Measurements from ENCODE around the gene SPRYD3.

The SPRYD3 gene

GRCh38 chr12:53122961-53123468 lies 43.8 kb upstream of the SPRYD3 start:
- TF ChIP-seq TCF12 (IDR thresholded peaks at IDR 0.05; ENCODE audit: low read depth) (no peak), FOXM1 (IDR thresholded peaks at IDR 0.05; ENCODE audit: borderline replicate concordance, low read depth) (no peak), YY1 (IDR thresholded peaks at IDR 0.05; ENCODE audit: low read depth) (no peak)

- no peak for TF ChIP-seq TCF12 (IDR thresholded peaks at IDR 0.05; ENCODE audit: low read depth)
- no peak for TF ChIP-seq EGR1 (IDR thresholded peaks at IDR 0.05)
- no peak for TF ChIP-seq RAD21 (IDR thresholded peaks at IDR 0.05; ENCODE audit: low read depth)
- TF ChIP-seq FOXM1 (IDR thresholded peaks at IDR 0.05; ENCODE audit: borderline replicate concordance, low read depth): no peak
- no peak for TF ChIP-seq TEAD4 (IDR thresholded peaks at IDR 0.05)
- TF ChIP-seq ZBTB7A (IDR thresholded peaks at IDR 0.05; ENCODE audit: low read depth): no peak
- TF ChIP-seq, protein P1, sequence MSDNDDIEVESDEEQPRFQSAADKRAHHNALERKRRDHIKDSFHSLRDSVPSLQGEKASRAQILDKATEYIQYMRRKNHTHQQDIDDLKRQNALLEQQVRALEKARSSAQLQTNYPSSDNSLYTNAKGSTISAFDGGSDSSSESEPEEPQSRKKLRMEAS (IDR thresholded peaks at IDR 0.05): no peak
Measured at GRCh38 chr12:53120685-53121525, 41.7 kb upstream of the SPRYD3 start.

DNA sequence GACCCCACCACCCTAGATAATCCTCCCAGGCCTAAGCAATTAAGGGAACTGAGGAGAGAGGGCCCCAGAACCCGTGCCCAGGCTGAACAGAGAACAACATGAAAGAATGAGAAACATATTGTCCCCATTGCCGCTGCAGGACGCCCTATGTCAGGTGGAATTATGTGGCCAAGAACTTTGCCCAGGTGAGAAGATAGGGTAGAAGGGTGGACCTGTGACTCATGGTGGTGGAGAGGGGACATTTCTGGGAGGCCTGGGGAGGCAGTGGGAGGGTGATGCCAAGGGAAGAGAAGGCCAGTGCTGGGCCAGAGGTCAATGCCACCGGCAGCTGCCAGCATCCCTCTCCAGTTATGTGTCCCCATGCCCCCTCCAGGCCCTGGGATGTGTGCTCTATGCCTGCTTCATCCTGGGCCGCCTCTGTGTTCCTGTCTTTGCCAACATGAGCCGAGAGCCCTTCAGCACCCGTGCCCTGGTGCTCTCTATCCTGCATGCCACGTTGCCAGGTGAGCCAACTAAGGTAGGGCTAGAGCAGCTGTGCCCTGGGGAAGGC lies 39.6 kb upstream of the SPRYD3 start:
- no peak for TF ChIP-seq RAD21 (IDR thresholded peaks at IDR 0.05; ENCODE audit: low read depth)
- TF ChIP-seq EP300 (IDR thresholded peaks at IDR 0.05; ENCODE audit: borderline replicate concordance): no peak
- TF ChIP-seq YY1 (IDR thresholded peaks at IDR 0.05; ENCODE audit: low read depth): no peak
- TF ChIP-seq NFIC (IDR thresholded peaks at IDR 0.05): no peak
- no peak for TF ChIP-seq CREB1 (IDR thresholded peaks at IDR 0.05; ENCODE audit: low read depth)
- no peak for TF ChIP-seq TCF12 (IDR thresholded peaks at IDR 0.05; ENCODE audit: low read depth)
- TF ChIP-seq ZBTB7A (IDR thresholded peaks at IDR 0.05; ENCODE audit: low read depth): no peak
- TF ChIP-seq EGR1 (IDR thresholded peaks at IDR 0.05): no peak
- TF ChIP-seq FOXM1 (IDR thresholded peaks at IDR 0.05; ENCODE audit: borderline replicate concordance, low read depth): no peak
- TF ChIP-seq, protein P1 (IDR thresholded peaks at IDR 0.05): no peak

- TF ChIP-seq TCF12 (IDR thresholded peaks at IDR 0.05; ENCODE audit: low read depth) (no peak), TAF1 (IDR thresholded peaks at IDR 0.05; ENCODE audit: low read depth) (no peak), YY1 (IDR thresholded peaks at IDR 0.05; ENCODE audit: low read depth) (no peak), USF1 (IDR thresholded peaks at IDR 0.05) (no peak), REST (IDR thresholded peaks at IDR 0.05; ENCODE audit: low read depth) (no peak), FOXM1 (IDR thresholded peaks at IDR 0.05; ENCODE audit: borderline replicate concordance, low read depth) (no peak), NFIC (IDR thresholded peaks at IDR 0.05) (no peak), TEAD4 (IDR thresholded peaks at IDR 0.05) (no peak), RAD21 (IDR thresholded peaks at IDR 0.05; ENCODE audit: low read depth) (no peak), ZBTB7A (IDR thresholded peaks at IDR 0.05; ENCODE audit: low read depth) (no peak), EGR1 (IDR thresholded peaks at IDR 0.05) (no peak), CEBPB (IDR thresholded peaks at IDR 0.05) (no peak), EP300 (IDR thresholded peaks at IDR 0.05; ENCODE audit: borderline replicate concordance) (no peak), CREB1 (IDR thresholded peaks at IDR 0.05; ENCODE audit: low read depth) (no peak)
- TF ChIP-seq, protein P1 (IDR thresholded peaks at IDR 0.05): no peak
Measured at GRCh38 chr12:53115891-53116648, 36.9 kb upstream of the SPRYD3 start.

- TF ChIP-seq TAF1 (IDR thresholded peaks at IDR 0.05; ENCODE audit: low read depth) (no peak), RAD21 (IDR thresholded peaks at IDR 0.05; ENCODE audit: low read depth) (no peak), FOXM1 (IDR thresholded peaks at IDR 0.05; ENCODE audit: borderline replicate concordance, low read depth) (no peak), CEBPB (IDR thresholded peaks at IDR 0.05) (no peak), EP300 (IDR thresholded peaks at IDR 0.05; ENCODE audit: borderline replicate concordance) (no peak), CREB1 (IDR thresholded peaks at IDR 0.05; ENCODE audit: low read depth) (no peak), NFIC (IDR thresholded peaks at IDR 0.05) (no peak), TEAD4 (IDR thresholded peaks at IDR 0.05) (no peak), YY1 (IDR thresholded peaks at IDR 0.05; ENCODE audit: low read depth) (no peak), REST (IDR thresholded peaks at IDR 0.05; ENCODE audit: low read depth) (no peak), TCF12 (IDR thresholded peaks at IDR 0.05; ENCODE audit: low read depth) (no peak)
- TF ChIP-seq, protein P1 (IDR thresholded peaks at IDR 0.05): no peak
Measured at GRCh38 chr12:53115112-53115890, 36.1 kb upstream of the SPRYD3 start.

Measured in Ishikawa (cell line).